ENCODE data around the gene TGFB2.

TGFB2 gene

GRCh38 chr1:218401998-218402785, 57.1 kb downstream of the TGFB2 start:
- H3K36me3 ChIP-seq (ENCODE audit: control insufficient read depth, insufficient read depth, low read length) = no peaks in the 10 kb centered on the region
- H3K27ac ChIP-seq (ENCODE audit: insufficient read depth, low read depth, low read length, poor library complexity, severe bottlenecking) = no peak overlapping the region
- no peak overlapping the region for H3K4me3 ChIP-seq (ENCODE audit: insufficient read depth, low read depth, low read length)
- H3K4me1 ChIP-seq (ENCODE audit: control insufficient read depth, insufficient read depth, low read length) = no peaks in the 10 kb centered on the region
- 81 to 86% methylated on average over 8 of the region's 8 CpGs for WGBS, 2 experiments
- H3K9me3 ChIP-seq (ENCODE audit: control insufficient read depth, low read length) = no peaks in the 10 kb centered on the region
- H3K27me3 ChIP-seq (ENCODE audit: control insufficient read depth, insufficient read depth, low read length, poor library complexity, severe bottlenecking) = no peaks in the 10 kb centered on the region

GRCh38 chr1:218402786-218403120, 57.6 kb downstream of the TGFB2 start:
- 81 to 90% methylated on average over 7 of the region's 7 CpGs for WGBS, 2 experiments
- no peak overlapping the region for H3K27ac ChIP-seq (ENCODE audit: insufficient read depth, low read depth, low read length, poor library complexity, severe bottlenecking)
- H3K36me3 ChIP-seq (ENCODE audit: control insufficient read depth, insufficient read depth, low read length) = no peaks in the 10 kb centered on the region

GRCh38 chr1:218403300-218403699, 58.2 kb downstream of the TGFB2 start:
- no peaks in the 10 kb centered on the region for H3K4me1 ChIP-seq (ENCODE audit: control insufficient read depth, insufficient read depth, low read length)
- 93 to 97% methylated on average over 7 of the region's 7 CpGs for WGBS, 2 experiments
- no peaks in the 10 kb centered on the region for H3K27me3 ChIP-seq (ENCODE audit: control insufficient read depth, insufficient read depth, low read length, poor library complexity, severe bottlenecking)
- H3K9me3 ChIP-seq (ENCODE audit: control insufficient read depth, low read length) = no peaks in the 10 kb centered on the region
- H3K36me3 ChIP-seq (ENCODE audit: control insufficient read depth, insufficient read depth, low read length) = no peaks in the 10 kb centered on the region
- no peak overlapping the region for H3K27ac ChIP-seq (ENCODE audit: insufficient read depth, low read depth, low read length, poor library complexity, severe bottlenecking)
- H3K4me3 ChIP-seq (ENCODE audit: insufficient read depth, low read depth, low read length) = no peak overlapping the region

More at GRCh38 chr1:218402786-218403120, 57.6 kb downstream of the TGFB2 start:
- no peaks in the 10 kb centered on the region for H3K27me3 ChIP-seq (ENCODE audit: control insufficient read depth, insufficient read depth, low read length, poor library complexity, severe bottlenecking)
- no peaks in the 10 kb centered on the region for H3K4me1 ChIP-seq (ENCODE audit: control insufficient read depth, insufficient read depth, low read length)
- no peak overlapping the region for H3K4me3 ChIP-seq (ENCODE audit: insufficient read depth, low read depth, low read length)
- no peaks in the 10 kb centered on the region for H3K9me3 ChIP-seq (ENCODE audit: control insufficient read depth, low read length)

GRCh38 chr1:218407630-218408029, 62.5 kb downstream of the TGFB2 start:
- Histone ChIP-seq H3K27ac (ENCODE audit: insufficient read depth, low read depth, low read length, poor library complexity, severe bottlenecking) (no peak overlapping the region), H3K4me1 (ENCODE audit: control insufficient read depth, insufficient read depth, low read length) (no peaks in the 10 kb centered on the region), H3K36me3 (ENCODE audit: control insufficient read depth, insufficient read depth, low read length) (no peaks in the 10 kb centered on the region), H3K4me3 (ENCODE audit: insufficient read depth, low read depth, low read length) (no peak overlapping the region), H3K27me3 (ENCODE audit: control insufficient read depth, insufficient read depth, low read length, poor library complexity, severe bottlenecking) (no peaks in the 10 kb centered on the region), H3K9me3 (ENCODE audit: control insufficient read depth, low read length) (no peaks in the 10 kb centered on the region)
- WGBS, 2 experiments = 83 to 100% methylated on average over 1 of the region's 1 CpG

- 93 to 100% methylated on average over 6 of the region's 6 CpGs for WGBS, 2 experiments
- Histone ChIP-seq H3K36me3 (ENCODE audit: control insufficient read depth, insufficient read depth, low read length) (no peaks in the 10 kb centered on the region), H3K27ac (ENCODE audit: insufficient read depth, low read depth, low read length, poor library complexity, severe bottlenecking) (no peak overlapping the region), H3K9me3 (ENCODE audit: control insufficient read depth, low read length) (no peaks in the 10 kb centered on the region), H3K4me1 (ENCODE audit: control insufficient read depth, insufficient read depth, low read length) (no peaks in the 10 kb centered on the region), H3K27me3 (ENCODE audit: control insufficient read depth, insufficient read depth, low read length, poor library complexity, severe bottlenecking) (no peaks in the 10 kb centered on the region), H3K4me3 (ENCODE audit: insufficient read depth, low read depth, low read length) (no peak overlapping the region)
Observed at GRCh38 chr1:218408135-218408534, 63.0 kb downstream of the TGFB2 start.

GRCh38 chr1:218408942-218409341, 63.8 kb downstream of the TGFB2 start:
- H3K27ac ChIP-seq (ENCODE audit: insufficient read depth, low read depth, low read length, poor library complexity, severe bottlenecking) = no peak overlapping the region
- no peaks in the 10 kb centered on the region for H3K36me3 ChIP-seq (ENCODE audit: control insufficient read depth, insufficient read depth, low read length)

GRCh38 chr1:218409946-218410510, 64.9 kb downstream of the TGFB2 start:
- H3K27me3 ChIP-seq (ENCODE audit: control insufficient read depth, insufficient read depth, low read length, poor library complexity, severe bottlenecking) = no peaks in the 10 kb centered on the region
- no peak overlapping the region for H3K27ac ChIP-seq (ENCODE audit: insufficient read depth, low read depth, low read length, poor library complexity, severe bottlenecking)
- no peak overlapping the region for H3K4me3 ChIP-seq (ENCODE audit: insufficient read depth, low read depth, low read length)
- WGBS, 2 experiments = 91 to 94% methylated on average over 6 to 7 of the region's 8 CpGs
- H3K36me3 ChIP-seq (ENCODE audit: control insufficient read depth, insufficient read depth, low read length) = no peaks in the 10 kb centered on the region
- no peaks in the 10 kb centered on the region for H3K4me1 ChIP-seq (ENCODE audit: control insufficient read depth, insufficient read depth, low read length)
- no peaks in the 10 kb centered on the region for H3K9me3 ChIP-seq (ENCODE audit: control insufficient read depth, low read length)

More at GRCh38 chr1:218408942-218409341, 63.8 kb downstream of the TGFB2 start:
- Histone ChIP-seq H3K4me3 (ENCODE audit: insufficient read depth, low read depth, low read length) (no peak overlapping the region), H3K27me3 (ENCODE audit: control insufficient read depth, insufficient read depth, low read length, poor library complexity, severe bottlenecking) (no peaks in the 10 kb centered on the region), H3K4me1 (ENCODE audit: control insufficient read depth, insufficient read depth, low read length) (no peaks in the 10 kb centered on the region), H3K9me3 (ENCODE audit: control insufficient read depth, low read length) (no peaks in the 10 kb centered on the region)
- 53 to 56% methylated on average over 9 of the region's 9 CpGs for WGBS, 2 experiments

DNA sequence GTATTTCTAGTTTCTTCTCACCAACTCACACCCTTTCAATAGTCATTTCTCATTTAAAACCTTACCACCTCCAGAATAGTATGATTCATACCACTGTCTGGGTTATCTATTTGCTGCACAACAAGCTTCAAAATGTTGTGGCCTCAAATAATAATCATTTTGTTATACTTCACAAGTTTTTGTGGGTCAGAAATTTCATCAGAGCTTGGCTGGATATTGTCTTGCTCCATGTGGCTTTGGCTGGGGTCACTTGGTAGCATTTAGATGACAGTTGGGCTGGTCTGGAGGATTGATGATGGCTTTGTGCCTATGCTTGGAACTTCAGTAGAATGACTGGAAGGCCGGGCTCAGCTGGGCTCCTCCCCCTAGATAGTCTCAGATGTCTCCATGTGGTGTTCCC, 66.0 kb downstream of the TGFB2 start:
- H3K27me3 ChIP-seq (ENCODE audit: control insufficient read depth, insufficient read depth, low read length, poor library complexity, severe bottlenecking) = no peaks in the 10 kb centered on the region
- no peak overlapping the region for H3K4me3 ChIP-seq (ENCODE audit: insufficient read depth, low read depth, low read length)
- H3K27ac ChIP-seq (ENCODE audit: insufficient read depth, low read depth, low read length, poor library complexity, severe bottlenecking) = no peak overlapping the region
- H3K4me1 ChIP-seq (ENCODE audit: control insufficient read depth, insufficient read depth, low read length) = no peaks in the 10 kb centered on the region
- WGBS, 2 experiments = 94% methylated on average over 1 of the region's 1 CpG
- no peaks in the 10 kb centered on the region for H3K36me3 ChIP-seq (ENCODE audit: control insufficient read depth, insufficient read depth, low read length)
- no peaks in the 10 kb centered on the region for H3K9me3 ChIP-seq (ENCODE audit: control insufficient read depth, low read length)

GRCh38 chr1:218412171-218412570, 67.0 kb downstream of the TGFB2 start:
- Histone ChIP-seq H3K4me1 (ENCODE audit: control insufficient read depth, insufficient read depth, low read length) (no peaks in the 10 kb centered on the region), H3K27me3 (ENCODE audit: control insufficient read depth, insufficient read depth, low read length, poor library complexity, severe bottlenecking) (no peaks in the 10 kb centered on the region), H3K4me3 (ENCODE audit: insufficient read depth, low read depth, low read length) (no peak overlapping the region), H3K9me3 (ENCODE audit: control insufficient read depth, low read length) (no peaks in the 10 kb centered on the region), H3K27ac (ENCODE audit: insufficient read depth, low read depth, low read length, poor library complexity, severe bottlenecking) (no peak overlapping the region), H3K36me3 (ENCODE audit: control insufficient read depth, insufficient read depth, low read length) (no peaks in the 10 kb centered on the region)
- WGBS, 2 experiments = 95 to 97% methylated on average over 7 of the region's 7 CpGs

- Histone ChIP-seq H3K9me3 (ENCODE audit: control insufficient read depth, low read length) (no peaks in the 10 kb centered on the region), H3K36me3 (ENCODE audit: control insufficient read depth, insufficient read depth, low read length) (no peaks in the 10 kb centered on the region), H3K27me3 (ENCODE audit: control insufficient read depth, insufficient read depth, low read length, poor library complexity, severe bottlenecking) (no peaks in the 10 kb centered on the region), H3K4me1 (ENCODE audit: control insufficient read depth, insufficient read depth, low read length) (no peaks in the 10 kb centered on the region), H3K27ac (ENCODE audit: insufficient read depth, low read depth, low read length, poor library complexity, severe bottlenecking) (no peak overlapping the region), H3K4me3 (ENCODE audit: insufficient read depth, low read depth, low read length) (no peak overlapping the region)
- WGBS, 2 experiments = 96 to 97% methylated on average over 10 of the region's 10 CpGs
Observed at GRCh38 chr1:218413179-218413578, 68.0 kb downstream of the TGFB2 start.
